Stimulated activated CD4-positive, alpha-beta T cell treated with anti-CD3 and anti-CD28 coated beads, Interleukin-2, amount 100 ng/mL, for 48 hours (primary cell): ENCODE data around the gene PIRT.

Source experiments
- DNase-seq, 2 donors: peaks; one replicate each; pipeline ENCODE4 v3.0.0-alpha.2; 2020

PIRT gene

GRCh38 chr17:10785295-10785694 lies 52.6 kb downstream of the PIRT start:
- DNase-seq: no peak

- DNase-seq: no peak
Observed at GRCh38 chr17:10779609-10780008, 58.3 kb downstream of the PIRT start.

- DNase-seq: no peak
Observed at GRCh38 chr17:10777890-10778289, 60.0 kb downstream of the PIRT start.

- DNase-seq: no peak
Observed at GRCh38 chr17:10777131-10777807, 60.6 kb downstream of the PIRT start.

- DNase-seq: no peak
Observed at GRCh38 chr17:10776381-10776780, 61.5 kb downstream of the PIRT start.

GRCh38 chr17:10775740-10776356 lies 62.0 kb downstream of the PIRT start:
- DNase-seq: no peak

GRCh38 chr17:10775058-10775457 lies 62.8 kb downstream of the PIRT start:
- no peak for DNase-seq

GRCh38 chr17:10773391-10773790 lies 64.5 kb downstream of the PIRT start:
- DNase-seq: no peak
